Cardiac muscle cell (in vitro differentiated cells and primary cell): ENCODE results near the gene ABCC10. TPM values are rescaled to one million over a fixed set of nuclear protein-coding genes. Genes with fewer than 3 reads are reported as not detected.
"Not testable (repeated sequence)": the region's sequence is repeated elsewhere in the genome, so short reads cannot be mapped to it uniquely, and the experiment has no call there.

Experiments
- DNase-seq, 2 donors: peaks; one replicate each; pipeline versions ENCODE4 v3.0.0 to v3.0.0-alpha.2; 2010 to 2017; ENCODE audit warnings: low read depth in 1 of 2, low spot score in 1 of 2
- H3K27ac ChIP-seq: fragments of 200-600 bp; sonication (generic); 2 replicates; pipeline ENCODE4 v1.5.1; 2016
- H3K27me3 ChIP-seq: fragments of 200-600 bp; sonication (generic); 2 replicates; pipeline ENCODE4 v1.6.0; 2016; ENCODE audit warnings: control low read depth
- H3K36me3 ChIP-seq: fragments of 200-600 bp; sonication (generic); 2 replicates; pipeline ENCODE4 v1.5.1; 2016; ENCODE audit warnings: control low read depth
- H3K4me1 ChIP-seq: fragments of 200-600 bp; sonication (generic); 2 replicates; pipeline ENCODE4 v1.8.1; 2017; ENCODE audit warnings: low read depth, mild to moderate bottlenecking, mixed run types
- H3K4me3 ChIP-seq: fragments of 200-600 bp; sonication (generic); 2 replicates; pipeline ENCODE4 v1.5.1; 2016; ENCODE audit warnings: mild to moderate bottlenecking
- H3K9me3 ChIP-seq: fragments of 200-600 bp; sonication (generic); 2 replicates; pipeline ENCODE4 v1.5.1; 2017; ENCODE audit warnings: low read depth, mild to moderate bottlenecking, control low read depth
- polyA plus RNA-seq: library from polyadenylated mRNA; unstranded; fragments of >200 nt; fragmentation: Nextera tagmentation; extraction: Ambion mirVana; gene quantifications from 2 replicates; pipeline ENCODE4 v1.2.1, GENCODE V29; 2016
- total RNA-seq: library from RNA; depleted of rRNA; stranded (reverse); fragments of >200 nt; gene quantifications from 2 replicates; pipeline ENCODE4 v1.2.3, GENCODE V29; 2016
- TF ChIP-seq, protein P1 (sequence below): IDR thresholded peaks from 2 replicates; pipeline ENCODE4 v1.5.1; 2012; ENCODE audit warnings: low read depth, mild to moderate bottlenecking, low read length

ABCC10 gene
- total and polyA plus RNA-seq, 2 experiments from 2014 or later = 19.8 to 29.4 TPM

DNA sequence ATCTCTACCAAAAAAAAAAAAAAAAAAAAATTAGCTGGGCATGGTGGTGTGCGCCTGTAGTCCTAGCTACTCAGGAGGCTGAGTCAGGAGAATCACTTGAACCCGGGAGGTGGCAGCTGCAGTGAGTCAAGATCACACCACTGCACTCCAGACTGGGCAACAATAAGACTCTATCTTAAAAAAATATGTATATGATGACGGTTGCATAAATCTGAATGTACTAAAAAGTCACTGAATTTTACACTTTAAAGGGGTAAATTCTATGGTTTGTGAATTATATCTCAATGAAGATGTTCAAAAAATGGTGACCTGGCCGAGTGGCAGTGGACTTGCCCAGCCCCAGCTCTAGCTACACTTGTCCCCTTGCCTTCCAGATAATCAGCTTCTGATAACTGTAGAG, 10.4 kb upstream of the ABCC10 start:
- H3K36me3 ChIP-seq = no peaks in the 10 kb centered on the region
- peaks cover 5% of the 10 kb centered on the region for H3K27me3 ChIP-seq
- no peak overlapping the region for H3K4me3 ChIP-seq
- TF ChIP-seq, protein P1, sequence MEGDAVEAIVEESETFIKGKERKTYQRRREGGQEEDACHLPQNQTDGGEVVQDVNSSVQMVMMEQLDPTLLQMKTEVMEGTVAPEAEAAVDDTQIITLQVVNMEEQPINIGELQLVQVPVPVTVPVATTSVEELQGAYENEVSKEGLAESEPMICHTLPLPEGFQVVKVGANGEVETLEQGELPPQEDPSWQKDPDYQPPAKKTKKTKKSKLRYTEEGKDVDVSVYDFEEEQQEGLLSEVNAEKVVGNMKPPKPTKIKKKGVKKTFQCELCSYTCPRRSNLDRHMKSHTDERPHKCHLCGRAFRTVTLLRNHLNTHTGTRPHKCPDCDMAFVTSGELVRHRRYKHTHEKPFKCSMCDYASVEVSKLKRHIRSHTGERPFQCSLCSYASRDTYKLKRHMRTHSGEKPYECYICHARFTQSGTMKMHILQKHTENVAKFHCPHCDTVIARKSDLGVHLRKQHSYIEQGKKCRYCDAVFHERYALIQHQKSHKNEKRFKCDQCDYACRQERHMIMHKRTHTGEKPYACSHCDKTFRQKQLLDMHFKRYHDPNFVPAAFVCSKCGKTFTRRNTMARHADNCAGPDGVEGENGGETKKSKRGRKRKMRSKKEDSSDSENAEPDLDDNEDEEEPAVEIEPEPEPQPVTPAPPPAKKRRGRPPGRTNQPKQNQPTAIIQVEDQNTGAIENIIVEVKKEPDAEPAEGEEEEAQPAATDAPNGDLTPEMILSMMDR = no peak
- no peak overlapping the region for H3K27ac ChIP-seq
- H3K9me3 ChIP-seq = no peaks in the 10 kb centered on the region
- no peak for DNase-seq
- no peaks in the 10 kb centered on the region for H3K4me1 ChIP-seq

DNA sequence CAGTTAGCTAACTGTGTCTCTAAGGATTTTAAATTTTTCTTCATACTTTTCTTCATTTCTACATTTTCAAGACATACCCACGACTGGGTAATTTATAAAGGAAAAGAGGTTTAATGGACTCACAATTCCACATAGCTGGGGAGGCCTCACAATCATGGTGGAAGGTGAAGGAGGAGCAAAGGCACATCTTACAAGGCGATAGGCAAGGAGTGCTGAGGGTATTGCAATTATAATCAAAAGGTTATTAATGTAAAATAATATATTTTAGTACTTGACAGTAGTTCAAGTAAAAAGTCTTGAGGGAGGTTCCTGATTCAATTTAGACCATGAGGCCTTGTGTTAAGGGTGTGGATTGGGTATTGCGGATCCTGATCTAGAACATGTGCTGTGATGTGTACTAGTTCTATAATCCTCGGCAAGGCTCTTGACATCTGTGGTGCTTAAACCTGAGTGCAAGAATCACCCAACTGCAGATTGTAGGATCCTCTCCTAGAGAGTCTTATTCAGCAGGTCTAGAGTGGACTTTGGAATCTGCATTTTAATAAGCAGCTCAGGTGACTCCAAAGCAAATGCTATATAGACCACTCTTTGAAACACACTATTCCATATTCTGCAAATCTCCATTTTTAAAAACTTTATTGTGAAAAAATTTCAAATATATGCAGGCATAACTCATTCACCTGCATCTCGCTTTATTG, 7.2 kb upstream of the ABCC10 start:
- no peak for DNase-seq
- H3K36me3 ChIP-seq = no peaks in the 10 kb centered on the region
- no peaks in the 10 kb centered on the region for H3K9me3 ChIP-seq
- H3K27me3 ChIP-seq = peaks cover 5% of the 10 kb centered on the region
- no peak overlapping the region for H3K4me3 ChIP-seq
- TF ChIP-seq, protein P1 = no peak
- no peak overlapping the region for H3K27ac ChIP-seq
- no peaks in the 10 kb centered on the region for H3K4me1 ChIP-seq

DNA sequence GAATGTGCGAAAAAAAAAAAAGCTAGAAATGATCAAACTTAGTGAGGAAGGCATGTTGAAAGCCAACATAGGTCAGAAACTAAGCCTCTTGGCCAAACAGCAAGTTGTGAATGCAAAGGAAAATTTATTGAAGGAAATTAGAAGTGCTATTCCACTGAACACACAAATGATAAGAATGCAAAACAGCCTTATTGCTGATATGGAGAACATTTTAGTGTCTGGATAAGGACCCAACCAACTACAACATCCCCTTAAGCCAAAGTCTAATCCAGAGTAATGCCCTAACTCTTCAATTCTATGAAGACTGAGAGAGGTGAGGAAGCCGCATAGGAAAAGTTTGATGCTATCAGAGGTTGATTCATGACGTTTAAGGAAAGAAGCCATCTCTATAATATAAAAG, 5.5 kb upstream of the ABCC10 start:
- TF ChIP-seq, protein P1 = no peak
- Histone ChIP-seq H3K27ac (no peak overlapping the region), H3K4me1 (no peaks in the 10 kb centered on the region), H3K27me3 (peaks cover 5% of the 10 kb centered on the region), H3K4me3 (no peak overlapping the region), H3K36me3 (no peaks in the 10 kb centered on the region), H3K9me3 (no peaks in the 10 kb centered on the region)
- no peak for DNase-seq

DNA sequence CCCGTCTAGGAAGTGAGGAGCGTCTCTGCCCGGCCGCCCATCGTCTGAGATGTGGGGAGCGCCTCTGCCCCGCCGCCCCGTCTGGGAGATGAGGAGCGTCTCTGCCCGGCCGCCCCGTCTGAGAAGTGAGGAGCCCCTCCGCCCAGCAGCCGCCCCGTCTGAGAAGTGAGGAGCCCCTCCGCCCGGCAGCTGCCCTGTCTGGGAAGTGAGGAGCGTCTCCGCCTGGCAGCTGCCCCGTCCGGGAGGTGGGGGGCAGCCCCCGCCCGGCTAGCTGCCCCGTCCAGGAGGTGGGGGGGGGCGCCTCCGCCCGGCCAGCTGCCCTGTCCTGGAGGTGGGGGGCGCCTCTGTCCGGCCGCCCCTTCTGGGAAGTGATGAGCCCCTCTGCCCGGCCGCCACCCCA, 2.3 kb upstream of the ABCC10 start:
- not testable (repeated sequence) for DNase-seq, H3K4me3 ChIP-seq, H3K27ac ChIP-seq, H3K9me3 ChIP-seq, H3K27me3 ChIP-seq, H3K36me3 ChIP-seq, H3K4me1 ChIP-seq

DNA sequence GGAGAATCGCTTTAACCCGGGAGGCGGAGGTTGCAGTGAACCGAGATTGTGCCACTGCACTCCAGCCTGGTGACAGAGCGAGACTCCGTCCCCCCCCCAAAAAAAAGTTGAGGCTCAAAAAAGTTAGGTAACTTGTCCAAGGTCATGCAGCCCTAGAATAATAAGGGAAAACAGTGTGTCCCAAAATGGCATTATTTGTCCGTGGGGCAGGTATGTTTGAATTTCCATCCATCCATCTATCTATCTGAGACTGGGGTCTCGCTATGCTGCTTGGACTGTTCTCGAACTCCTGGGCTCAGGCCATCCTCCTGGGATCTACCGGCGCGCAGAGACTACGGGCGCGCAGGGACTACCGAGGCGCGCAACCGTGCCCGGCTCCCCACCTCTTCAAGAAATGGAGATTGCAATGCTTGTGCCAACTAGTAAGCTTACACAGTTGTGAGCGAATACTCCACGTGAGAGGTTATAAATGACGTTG, 374 bp upstream of the ABCC10 start:
- TF ChIP-seq, protein P1 = no peak
- no peak for DNase-seq
- Histone ChIP-seq H3K4me3 (peak overlapping the region; percentile 45), H3K36me3 (no peaks in the 10 kb centered on the region), H3K27me3 (no peaks in the 10 kb centered on the region), H3K27ac (peak overlapping the region; percentile 87), H3K9me3 (no peaks in the 10 kb centered on the region), H3K4me1 (peaks cover 9% of the 10 kb centered on the region)

DNA sequence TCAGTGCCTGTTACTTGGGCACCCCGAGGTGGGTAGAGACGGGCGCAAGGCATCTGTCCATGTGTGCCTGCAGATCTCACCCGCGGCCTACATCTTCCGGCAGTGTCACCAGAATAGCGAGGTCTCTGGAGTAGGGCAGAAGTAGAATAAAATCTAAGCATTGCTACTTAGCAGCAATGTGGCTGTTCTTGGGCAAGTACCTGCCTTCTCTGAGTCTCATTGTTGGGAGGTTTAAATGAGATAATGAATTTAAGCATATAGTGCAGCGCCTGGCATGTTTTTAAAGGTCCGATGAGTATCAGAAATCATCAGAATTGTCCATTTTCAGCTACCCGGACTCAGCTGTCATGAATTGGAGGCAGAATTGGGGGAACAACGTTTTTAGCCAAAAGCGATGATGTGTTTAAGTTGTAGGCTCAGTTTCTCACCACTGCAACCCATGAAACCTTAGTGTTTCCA, 800 bp downstream of the ABCC10 start:
- peaks cover 3% of the 10 kb centered on the region for H3K36me3 ChIP-seq
- no peaks in the 10 kb centered on the region for H3K9me3 ChIP-seq
- DNase-seq = no peak
- TF ChIP-seq, protein P1 = no peak
- H3K4me3 ChIP-seq = peak overlapping the region; percentile 45
- peak overlapping the region; percentile 87 for H3K27ac ChIP-seq
- H3K27me3 ChIP-seq = no peaks in the 10 kb centered on the region
- H3K4me1 ChIP-seq = peaks cover 9% of the 10 kb centered on the region
